GM12864 (cell line): Measurements from ENCODE around the gene DGKD.

Experiments
- DNase-seq: peaks from one replicate; pipeline ENCODE4 v3.0.0-alpha.2; 2011; ENCODE audit warnings: low read depth
- H3K4me3 ChIP-seq: 2 replicates; pipeline ENCODE4 v1.5.1; 2011; ENCODE audit warnings: mild to moderate bottlenecking, low read depth, low read length, control low read depth
- CTCF ChIP-seq: IDR thresholded peaks from 2 replicates; pipeline ENCODE4 v1.5.1; 2011; ENCODE audit warnings: low read depth, mild to moderate bottlenecking, moderate library complexity, low read length, control low read depth, inconsistent platforms; ENCODE audit errors: missing control alignments

The DGKD gene

GRCh38 chr2:233451950-233452349, 97.7 kb downstream of the DGKD start:
- no peak overlapping the region for H3K4me3 ChIP-seq
- no peak for TF ChIP-seq CTCF
- no peak for DNase-seq

GRCh38 chr2:233453111-233453915, 99.0 kb downstream of the DGKD start:
- DNase-seq, result no peak
- no peak overlapping the region for H3K4me3 ChIP-seq
- TF ChIP-seq CTCF, result no peak

GRCh38 chr2:233453916-233454315, 99.6 kb downstream of the DGKD start:
- H3K4me3 ChIP-seq, result no peak overlapping the region
- no peak for TF ChIP-seq CTCF
- no peak for DNase-seq

GRCh38 chr2:233455006-233455405, 100.7 kb downstream of the DGKD start:
- no peak for DNase-seq
- no peak for TF ChIP-seq CTCF

GRCh38 chr2:233455491-233455890, 101.2 kb downstream of the DGKD start:
- no peak for TF ChIP-seq CTCF
- H3K4me3 ChIP-seq, result no peak overlapping the region
- no peak for DNase-seq

More at GRCh38 chr2:233455006-233455405, 100.7 kb downstream of the DGKD start:
- H3K4me3 ChIP-seq, result no peak overlapping the region

GRCh38 chr2:233456111-233456510, 101.8 kb downstream of the DGKD start:
- no peak overlapping the region for H3K4me3 ChIP-seq
- TF ChIP-seq CTCF, result no peak
- DNase-seq, result no peak

GRCh38 chr2:233456934-233457333, 102.6 kb downstream of the DGKD start:
- H3K4me3 ChIP-seq, result no peak overlapping the region
- TF ChIP-seq CTCF, result no peak
- no peak for DNase-seq
